GM12878 (cell line): ENCODE results near the gene VWA8.

ENCODE experiments used
- ATF7 ChIP-seq: fragments of 450-650 bp; IDR thresholded peaks from 2 replicates; pipeline ENCODE4 v1.6.1; 2016; ENCODE audit warnings: low read depth, mild to moderate bottlenecking
- CEBPB ChIP-seq, 2 experiments: fragments of 150-350 bp in 1 of 2; IDR thresholded peaks; 2 replicates each; pipeline ENCODE4 v1.6.1; 2012 to 2014; ENCODE audit warnings: low read depth in 2 of 2, low read length in 2 of 2, borderline replicate concordance in 1 of 2, inconsistent platforms in 1 of 2
- POLR2A ChIP-seq: IDR thresholded peaks from 2 replicates; pipeline ENCODE4 v1.6.1; 2011; ENCODE audit warnings: low read depth, mild to moderate bottlenecking, low read length
- POLR2AphosphoS2 ChIP-seq: IDR thresholded peaks from 2 replicates; pipeline ENCODE4 v1.6.1; 2011; ENCODE audit warnings: low read depth, mild to moderate bottlenecking, low read length, improper control_type of control experiment, moderate library complexity
- SREBF1 ChIP-seq: IDR thresholded peaks from 2 replicates; pipeline ENCODE4 v1.6.1; 2012; ENCODE audit warnings: mild to moderate bottlenecking, low read length
- YY1 ChIP-seq: IDR thresholded peaks from 2 replicates; pipeline ENCODE4 v1.6.1; 2011; ENCODE audit warnings: low read depth, mild to moderate bottlenecking, low read length
- ZZZ3 ChIP-seq: IDR thresholded peaks from 2 replicates; pipeline ENCODE4 v1.6.1; 2011; ENCODE audit warnings: low read depth; ENCODE audit not compliant: control insufficient read depth, insufficient read length
- TF ChIP-seq, protein P1 (sequence below), 3 experiments: IDR thresholded peaks in 2 of 3; conservative IDR thresholded peaks in 1 of 3; 2 replicates each; pipeline ENCODE4 v1.5.1; 2011; ENCODE audit warnings: low read depth in 3 of 3, low read length in 3 of 3, mild to moderate bottlenecking in 3 of 3, control low read depth in 2 of 3, moderate library complexity in 2 of 3, inconsistent platforms in 1 of 3, mixed read lengths in 1 of 3; ENCODE audit not compliant: control insufficient read depth in 2 of 3, insufficient read depth in 1 of 3; ENCODE audit errors: extremely low read depth in 1 of 3
- TF ChIP-seq, protein P2 (sequence below): IDR thresholded peaks from 2 replicates; pipeline ENCODE4 v1.6.1; 2012; ENCODE audit warnings: low read length, inconsistent platforms
- TF ChIP-seq, protein P3 (sequence below): fragments of 450-650 bp; formaldehyde crosslinking; IDR thresholded peaks from 2 replicates; pipeline ENCODE4 v1.4.0; 2020; ENCODE audit warnings: mild to moderate bottlenecking, moderate library complexity
- TF ChIP-seq, protein P4 (sequence below): fragments of 450-650 bp; IDR thresholded peaks from 2 replicates; pipeline ENCODE4 v1.6.1; 2017; ENCODE audit warnings: mild to moderate bottlenecking, moderate library complexity

DNA sequence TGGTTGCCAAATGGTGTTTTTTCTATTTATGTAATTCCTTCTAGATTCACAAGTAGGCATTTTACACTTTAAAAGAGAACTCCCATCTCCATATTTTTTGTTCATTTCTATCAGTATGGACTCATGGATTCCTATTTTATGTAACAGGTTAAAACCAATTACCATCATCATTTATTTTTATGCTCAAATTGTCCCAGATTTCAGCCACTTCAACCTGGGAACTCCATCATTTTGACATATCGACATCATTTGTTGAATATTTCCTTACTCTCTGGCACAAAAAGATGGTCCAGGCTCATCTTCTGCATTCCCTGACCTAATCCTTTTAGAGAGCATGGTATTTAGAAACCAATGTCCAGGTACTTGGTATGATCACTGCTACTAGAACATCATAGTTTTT is 79.9 kb downstream of the VWA8 start:
- TF ChIP-seq ZZZ3 = no peak
- TF ChIP-seq, protein P1, sequence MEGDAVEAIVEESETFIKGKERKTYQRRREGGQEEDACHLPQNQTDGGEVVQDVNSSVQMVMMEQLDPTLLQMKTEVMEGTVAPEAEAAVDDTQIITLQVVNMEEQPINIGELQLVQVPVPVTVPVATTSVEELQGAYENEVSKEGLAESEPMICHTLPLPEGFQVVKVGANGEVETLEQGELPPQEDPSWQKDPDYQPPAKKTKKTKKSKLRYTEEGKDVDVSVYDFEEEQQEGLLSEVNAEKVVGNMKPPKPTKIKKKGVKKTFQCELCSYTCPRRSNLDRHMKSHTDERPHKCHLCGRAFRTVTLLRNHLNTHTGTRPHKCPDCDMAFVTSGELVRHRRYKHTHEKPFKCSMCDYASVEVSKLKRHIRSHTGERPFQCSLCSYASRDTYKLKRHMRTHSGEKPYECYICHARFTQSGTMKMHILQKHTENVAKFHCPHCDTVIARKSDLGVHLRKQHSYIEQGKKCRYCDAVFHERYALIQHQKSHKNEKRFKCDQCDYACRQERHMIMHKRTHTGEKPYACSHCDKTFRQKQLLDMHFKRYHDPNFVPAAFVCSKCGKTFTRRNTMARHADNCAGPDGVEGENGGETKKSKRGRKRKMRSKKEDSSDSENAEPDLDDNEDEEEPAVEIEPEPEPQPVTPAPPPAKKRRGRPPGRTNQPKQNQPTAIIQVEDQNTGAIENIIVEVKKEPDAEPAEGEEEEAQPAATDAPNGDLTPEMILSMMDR (IDR thresholded peaks at IDR 0.05 in 2 of 3, conservative IDR thresholded peaks at IDR 0.05 in 1 of 3; ENCODE audit: control insufficient read depth in 2 of 3, extremely low read depth in 1 of 3, insufficient read depth in 1 of 3, low read depth in 3 of 3, low read length in 3 of 3) = no peak
- no peak for TF ChIP-seq POLR2AphosphoS2
- TF ChIP-seq, protein P2, sequence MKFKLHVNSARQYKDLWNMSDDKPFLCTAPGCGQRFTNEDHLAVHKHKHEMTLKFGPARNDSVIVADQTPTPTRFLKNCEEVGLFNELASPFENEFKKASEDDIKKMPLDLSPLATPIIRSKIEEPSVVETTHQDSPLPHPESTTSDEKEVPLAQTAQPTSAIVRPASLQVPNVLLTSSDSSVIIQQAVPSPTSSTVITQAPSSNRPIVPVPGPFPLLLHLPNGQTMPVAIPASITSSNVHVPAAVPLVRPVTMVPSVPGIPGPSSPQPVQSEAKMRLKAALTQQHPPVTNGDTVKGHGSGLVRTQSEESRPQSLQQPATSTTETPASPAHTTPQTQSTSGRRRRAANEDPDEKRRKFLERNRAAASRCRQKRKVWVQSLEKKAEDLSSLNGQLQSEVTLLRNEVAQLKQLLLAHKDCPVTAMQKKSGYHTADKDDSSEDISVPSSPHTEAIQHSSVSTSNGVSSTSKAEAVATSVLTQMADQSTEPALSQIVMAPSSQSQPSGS = no peak
- no peak for TF ChIP-seq YY1
- TF ChIP-seq SREBF1 = no peak
- TF ChIP-seq, protein P3, sequence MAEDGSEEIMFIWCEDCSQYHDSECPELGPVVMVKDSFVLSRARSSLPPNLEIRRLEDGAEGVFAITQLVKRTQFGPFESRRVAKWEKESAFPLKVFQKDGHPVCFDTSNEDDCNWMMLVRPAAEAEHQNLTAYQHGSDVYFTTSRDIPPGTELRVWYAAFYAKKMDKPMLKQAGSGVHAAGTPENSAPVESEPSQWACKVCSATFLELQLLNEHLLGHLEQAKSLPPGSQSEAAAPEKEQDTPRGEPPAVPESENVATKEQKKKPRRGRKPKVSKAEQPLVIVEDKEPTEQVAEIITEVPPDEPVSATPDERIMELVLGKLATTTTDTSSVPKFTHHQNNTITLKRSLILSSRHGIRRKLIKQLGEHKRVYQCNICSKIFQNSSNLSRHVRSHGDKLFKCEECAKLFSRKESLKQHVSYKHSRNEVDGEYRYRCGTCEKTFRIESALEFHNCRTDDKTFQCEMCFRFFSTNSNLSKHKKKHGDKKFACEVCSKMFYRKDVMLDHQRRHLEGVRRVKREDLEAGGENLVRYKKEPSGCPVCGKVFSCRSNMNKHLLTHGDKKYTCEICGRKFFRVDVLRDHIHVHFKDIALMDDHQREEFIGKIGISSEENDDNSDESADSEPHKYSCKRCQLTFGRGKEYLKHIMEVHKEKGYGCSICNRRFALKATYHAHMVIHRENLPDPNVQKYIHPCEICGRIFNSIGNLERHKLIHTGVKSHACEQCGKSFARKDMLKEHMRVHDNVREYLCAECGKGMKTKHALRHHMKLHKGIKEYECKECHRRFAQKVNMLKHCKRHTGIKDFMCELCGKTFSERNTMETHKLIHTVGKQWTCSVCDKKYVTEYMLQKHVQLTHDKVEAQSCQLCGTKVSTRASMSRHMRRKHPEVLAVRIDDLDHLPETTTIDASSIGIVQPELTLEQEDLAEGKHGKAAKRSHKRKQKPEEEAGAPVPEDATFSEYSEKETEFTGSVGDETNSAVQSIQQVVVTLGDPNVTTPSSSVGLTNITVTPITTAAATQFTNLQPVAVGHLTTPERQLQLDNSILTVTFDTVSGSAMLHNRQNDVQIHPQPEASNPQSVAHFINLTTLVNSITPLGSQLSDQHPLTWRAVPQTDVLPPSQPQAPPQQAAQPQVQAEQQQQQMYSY (CRISPR knock-in tag) = no peak
- TF ChIP-seq, protein P4, sequence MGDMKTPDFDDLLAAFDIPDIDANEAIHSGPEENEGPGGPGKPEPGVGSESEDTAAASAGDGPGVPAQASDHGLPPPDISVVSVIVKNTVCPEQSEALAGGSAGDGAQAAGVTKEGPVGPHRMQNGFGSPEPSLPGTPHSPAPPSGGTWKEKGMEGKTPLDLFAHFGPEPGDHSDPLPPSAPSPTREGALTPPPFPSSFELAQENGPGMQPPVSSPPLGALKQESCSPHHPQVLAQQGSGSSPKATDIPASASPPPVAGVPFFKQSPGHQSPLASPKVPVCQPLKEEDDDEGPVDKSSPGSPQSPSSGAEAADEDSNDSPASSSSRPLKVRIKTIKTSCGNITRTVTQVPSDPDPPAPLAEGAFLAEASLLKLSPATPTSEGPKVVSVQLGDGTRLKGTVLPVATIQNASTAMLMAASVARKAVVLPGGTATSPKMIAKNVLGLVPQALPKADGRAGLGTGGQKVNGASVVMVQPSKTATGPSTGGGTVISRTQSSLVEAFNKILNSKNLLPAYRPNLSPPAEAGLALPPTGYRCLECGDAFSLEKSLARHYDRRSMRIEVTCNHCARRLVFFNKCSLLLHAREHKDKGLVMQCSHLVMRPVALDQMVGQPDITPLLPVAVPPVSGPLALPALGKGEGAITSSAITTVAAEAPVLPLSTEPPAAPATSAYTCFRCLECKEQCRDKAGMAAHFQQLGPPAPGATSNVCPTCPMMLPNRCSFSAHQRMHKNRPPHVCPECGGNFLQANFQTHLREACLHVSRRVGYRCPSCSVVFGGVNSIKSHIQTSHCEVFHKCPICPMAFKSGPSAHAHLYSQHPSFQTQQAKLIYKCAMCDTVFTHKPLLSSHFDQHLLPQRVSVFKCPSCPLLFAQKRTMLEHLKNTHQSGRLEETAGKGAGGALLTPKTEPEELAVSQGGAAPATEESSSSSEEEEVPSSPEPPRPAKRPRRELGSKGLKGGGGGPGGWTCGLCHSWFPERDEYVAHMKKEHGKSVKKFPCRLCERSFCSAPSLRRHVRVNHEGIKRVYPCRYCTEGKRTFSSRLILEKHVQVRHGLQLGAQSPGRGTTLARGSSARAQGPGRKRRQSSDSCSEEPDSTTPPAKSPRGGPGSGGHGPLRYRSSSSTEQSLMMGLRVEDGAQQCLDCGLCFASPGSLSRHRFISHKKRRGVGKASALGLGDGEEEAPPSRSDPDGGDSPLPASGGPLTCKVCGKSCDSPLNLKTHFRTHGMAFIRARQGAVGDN = no peak
- no peak for TF ChIP-seq ATF7
- no peak for TF ChIP-seq POLR2A
- no peak for TF ChIP-seq CEBPB (IDR thresholded peaks at IDR 0.05; ENCODE audit: borderline replicate concordance in 1 of 2, low read depth in 2 of 2, low read length in 2 of 2)
